ENCODE data around the gene TTC34. TPM values are rescaled to one million over a fixed set of nuclear protein-coding genes. Genes with fewer than 3 reads are reported as not detected.

The TTC34 gene
- total RNA-seq, 1 experiment from 2014 or later: 1.3 TPM

DNA sequence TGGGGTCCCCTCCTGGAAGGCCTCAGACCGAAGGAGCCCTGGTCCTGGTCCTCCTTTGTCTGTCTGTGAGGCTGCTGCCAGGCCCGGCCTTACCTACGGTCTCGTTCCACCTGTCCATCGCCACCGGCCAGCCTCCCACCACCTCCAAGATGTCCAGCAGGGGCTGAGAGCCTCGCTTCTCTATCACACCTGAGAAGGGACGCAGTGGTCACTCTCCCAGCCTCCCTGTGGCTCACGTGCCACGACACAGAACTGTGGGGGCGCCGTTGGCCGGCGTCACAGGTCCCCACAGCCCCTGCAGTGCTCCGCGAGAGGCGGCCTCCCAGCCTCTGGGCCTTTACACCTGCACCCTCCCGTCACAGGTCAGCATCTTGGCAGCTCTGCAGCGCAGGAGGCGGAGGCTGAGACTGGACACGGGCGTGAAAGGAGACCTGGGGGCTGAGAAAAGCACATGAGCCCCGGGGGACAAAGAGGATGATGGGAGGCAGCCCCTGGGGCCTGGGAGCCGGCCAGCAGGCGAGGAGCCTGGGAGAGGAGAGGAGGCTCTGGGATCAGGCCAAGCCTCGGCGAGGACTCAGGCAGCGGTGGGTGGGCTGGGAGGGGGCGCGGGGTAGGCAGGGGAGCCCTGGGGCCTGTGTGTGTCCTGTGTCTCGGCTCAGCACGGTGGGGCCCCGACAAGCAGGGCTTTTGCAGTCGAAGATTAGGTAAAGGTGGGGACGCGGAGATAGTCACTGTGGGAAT lies 194.4 kb downstream of the TTC34 start:
- Histone ChIP-seq H3K9ac (ENCODE audit: low read length) (no peak overlapping the region), H3K9me2 (ENCODE audit: insufficient read depth) (no peaks in the 10 kb centered on the region), H3K27ac (ENCODE audit: low read depth, low read length) (no peak overlapping the region), H3K4me2 (ENCODE audit: low read length) (no peak overlapping the region), H3K79me2 (ENCODE audit: insufficient read depth, low read length) (no peaks in the 10 kb centered on the region), H2AFZ (ENCODE audit: low read depth, low read length, poor library complexity, severe bottlenecking) (no peak overlapping the region), H3K9me3 (ENCODE audit: control insufficient read depth in 1 of 2, insufficient read depth in 1 of 2, low read depth in 1 of 2, low read length in 2 of 2) (no peaks in the 10 kb centered on the region), H3K36me3 (ENCODE audit: control insufficient read depth in 1 of 2, insufficient read depth in 2 of 2, low read length in 2 of 2) (no peaks in the 10 kb centered on the region), H3K4me3 (replicated peaks in 1 of 2; ENCODE audit: low read depth in 1 of 2, low read length in 2 of 2) (no peak overlapping the region), H3K4me1 (ENCODE audit: control insufficient read depth in 1 of 2, insufficient read depth in 2 of 2, low read length in 2 of 2) (peaks cover 11 to 16% of the 10 kb centered on the region in 2 experiments), H3K27me3 (ENCODE audit: insufficient read depth, low read length) (0 out of 2 replicates have a peak, but pooled peaks cover under 1% of the 10 kb centered on the region), H4K20me1 (ENCODE audit: insufficient read depth) (no peaks in the 10 kb centered on the region)
- ChIA-PET CTCF (no interaction called here), POLR2A (no interaction called here), RAD21 (ENCODE audit: low non-redundant PET in 1 of 2, low total read pairs in 2 of 2, uncharacterized antibody in 2 of 2, unreplicated experiment in 2 of 2) (no interaction called here)
- TF ChIP-seq ATF3 (IDR thresholded peaks at IDR 0.05) (no peak), TCF7L2 (IDR thresholded peaks at IDR 0.05; ENCODE audit: borderline replicate concordance, extremely low read depth, insufficient read depth, insufficient read length) (no peak), RAD21 (IDR thresholded peaks at IDR 0.05; ENCODE audit: low read depth) (no peak), ZFX (IDR thresholded peaks at IDR 0.05) (no peak), SIN3A (IDR thresholded peaks at IDR 0.05; ENCODE audit: low read depth) (no peak), CTCF (IDR thresholded peaks at IDR 0.05 in 2 of 3, conservative IDR thresholded peaks at IDR 0.05 in 1 of 3; ENCODE audit: borderline replicate concordance in 1 of 3, insufficient read depth in 1 of 3, low read depth in 2 of 3, low read length in 2 of 3) (no peak), JUND (IDR thresholded peaks at IDR 0.05) (no peak)
- TF ChIP-seq, protein P1, sequence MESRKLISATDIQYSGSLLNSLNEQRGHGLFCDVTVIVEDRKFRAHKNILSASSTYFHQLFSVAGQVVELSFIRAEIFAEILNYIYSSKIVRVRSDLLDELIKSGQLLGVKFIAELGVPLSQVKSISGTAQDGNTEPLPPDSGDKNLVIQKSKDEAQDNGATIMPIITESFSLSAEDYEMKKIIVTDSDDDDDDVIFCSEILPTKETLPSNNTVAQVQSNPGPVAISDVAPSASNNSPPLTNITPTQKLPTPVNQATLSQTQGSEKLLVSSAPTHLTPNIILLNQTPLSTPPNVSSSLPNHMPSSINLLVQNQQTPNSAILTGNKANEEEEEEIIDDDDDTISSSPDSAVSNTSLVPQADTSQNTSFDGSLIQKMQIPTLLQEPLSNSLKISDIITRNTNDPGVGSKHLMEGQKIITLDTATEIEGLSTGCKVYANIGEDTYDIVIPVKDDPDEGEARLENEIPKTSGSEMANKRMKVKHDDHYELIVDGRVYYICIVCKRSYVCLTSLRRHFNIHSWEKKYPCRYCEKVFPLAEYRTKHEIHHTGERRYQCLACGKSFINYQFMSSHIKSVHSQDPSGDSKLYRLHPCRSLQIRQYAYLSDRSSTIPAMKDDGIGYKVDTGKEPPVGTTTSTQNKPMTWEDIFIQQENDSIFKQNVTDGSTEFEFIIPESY (IDR thresholded peaks at IDR 0.05; ENCODE audit: extremely low read depth, insufficient replicate concordance, low read length): no peak
- intact Hi-C loops (cut with micrococcal nuclease): no loop called here
- ATAC-seq (no peak), DNase-seq (ENCODE audit: low read depth, low spot score) (no peak)
- BruUV-seq (replicated peaks): no TSS peak
